GM19025 (cell line): Measurements from ENCODE around the gene UBL3.

Source experiments
- ATAC-seq: cut with Tn5 transposase; IDR thresholded peaks from one replicate; pipeline ENCODE4 v1.9.1; 2021; ENCODE audit warnings: mild to moderate bottlenecking, low read depth, moderate library complexity; ENCODE audit not compliant: unreplicated experiment

The UBL3 gene

DNA sequence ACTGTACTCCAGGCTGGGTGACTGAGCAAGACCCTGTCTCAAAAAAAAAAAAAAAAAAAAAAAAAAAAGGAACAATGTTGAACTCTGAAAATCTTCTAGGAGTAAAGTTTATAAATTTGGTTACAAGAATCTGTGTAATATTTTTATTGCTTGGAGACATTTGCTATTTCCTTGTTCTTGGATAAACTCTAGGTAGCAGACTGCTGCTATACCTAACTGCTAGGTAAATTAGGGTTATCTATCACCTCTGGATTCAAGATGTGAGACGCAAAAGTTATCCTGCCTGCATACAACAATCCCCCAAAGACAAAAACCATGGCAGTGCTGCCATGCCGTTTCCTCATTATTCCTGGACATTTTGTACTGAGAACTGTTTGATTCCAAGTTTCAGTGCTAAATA lies 33.7 kb downstream of the UBL3 start:
- no peak for ATAC-seq

DNA sequence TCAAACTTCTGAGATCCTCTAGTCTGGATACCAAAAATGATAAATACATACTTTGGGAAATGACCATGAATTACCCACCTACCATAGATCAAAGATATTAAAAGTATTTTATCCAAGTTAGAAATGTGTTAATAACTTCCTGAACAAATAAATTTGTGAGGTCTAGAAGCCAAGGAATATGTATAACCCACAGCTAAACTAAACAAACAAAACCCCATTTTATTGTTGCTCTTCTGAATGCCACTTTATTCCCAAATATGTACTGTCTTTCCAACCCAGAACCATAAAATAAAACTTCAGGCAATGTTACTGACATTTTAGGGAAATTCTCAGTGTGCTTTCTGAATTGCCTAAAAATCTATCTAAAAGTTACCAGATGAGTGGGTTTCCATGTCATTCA lies 35.1 kb downstream of the UBL3 start:
- ATAC-seq, result no peak

DNA sequence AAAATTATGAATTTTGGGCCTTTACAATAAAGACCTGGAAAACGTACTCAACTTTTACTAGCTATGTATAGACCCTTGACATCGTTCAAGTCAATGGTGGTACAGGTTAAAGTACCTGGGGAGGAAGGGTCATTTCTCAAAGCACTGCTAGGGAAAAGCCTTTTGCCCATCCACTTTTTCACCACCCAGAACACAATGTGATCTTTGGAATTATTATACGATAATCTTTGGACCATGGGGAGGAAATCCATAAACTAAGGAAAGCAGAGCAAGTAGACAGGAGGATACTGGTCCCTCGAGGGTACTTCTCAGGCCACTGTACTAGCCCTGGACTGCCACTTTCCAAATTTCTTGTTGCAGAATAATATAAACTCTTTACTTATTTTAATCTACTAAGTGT lies 39.5 kb downstream of the UBL3 start:
- no peak for ATAC-seq

DNA sequence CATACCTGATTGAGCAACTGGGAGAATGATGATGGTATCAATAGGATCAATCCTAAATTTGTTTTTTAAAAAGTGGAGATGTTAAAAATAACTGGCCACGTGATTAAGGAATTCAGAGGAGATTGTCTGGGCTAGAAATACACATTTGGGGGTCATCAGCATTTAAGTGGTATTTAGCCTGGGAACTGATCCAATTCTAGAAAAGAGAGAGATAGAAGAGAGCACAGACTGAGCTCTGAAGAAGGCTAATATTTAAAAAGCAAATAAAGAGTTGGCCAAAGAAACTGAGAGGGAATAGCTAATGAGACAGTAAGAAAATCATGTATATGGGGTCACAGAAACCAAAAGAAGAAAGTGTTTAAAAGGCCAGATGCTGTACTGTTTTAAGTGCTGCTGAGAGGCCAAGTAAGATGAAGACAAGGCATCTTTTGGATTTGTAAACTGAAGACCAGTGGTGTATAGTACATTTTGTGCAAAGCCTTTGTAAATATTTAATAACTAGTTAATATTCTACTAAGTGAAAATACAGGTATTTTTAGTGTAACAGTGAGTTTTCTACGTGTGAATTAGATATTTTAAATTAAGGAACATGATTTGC lies 40.2 kb downstream of the UBL3 start:
- no peak for ATAC-seq

DNA sequence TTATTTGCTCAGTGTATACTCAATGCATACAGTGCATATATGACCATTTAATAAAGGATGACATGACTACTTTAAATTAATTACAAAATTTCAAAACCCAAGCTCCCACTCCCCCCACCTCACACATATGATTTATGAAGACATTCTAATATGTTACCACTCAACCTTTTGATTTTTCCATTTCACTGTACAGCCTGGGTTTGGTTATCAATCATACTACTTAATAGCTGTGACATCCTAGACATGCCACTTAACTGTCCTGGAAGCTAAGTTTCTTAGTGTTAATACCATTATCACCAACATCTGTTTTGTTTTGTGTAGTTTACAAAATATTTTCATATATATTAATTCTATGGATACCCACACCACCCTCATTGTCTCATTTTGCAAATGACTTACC lies 42.2 kb downstream of the UBL3 start:
- no peak for ATAC-seq

DNA sequence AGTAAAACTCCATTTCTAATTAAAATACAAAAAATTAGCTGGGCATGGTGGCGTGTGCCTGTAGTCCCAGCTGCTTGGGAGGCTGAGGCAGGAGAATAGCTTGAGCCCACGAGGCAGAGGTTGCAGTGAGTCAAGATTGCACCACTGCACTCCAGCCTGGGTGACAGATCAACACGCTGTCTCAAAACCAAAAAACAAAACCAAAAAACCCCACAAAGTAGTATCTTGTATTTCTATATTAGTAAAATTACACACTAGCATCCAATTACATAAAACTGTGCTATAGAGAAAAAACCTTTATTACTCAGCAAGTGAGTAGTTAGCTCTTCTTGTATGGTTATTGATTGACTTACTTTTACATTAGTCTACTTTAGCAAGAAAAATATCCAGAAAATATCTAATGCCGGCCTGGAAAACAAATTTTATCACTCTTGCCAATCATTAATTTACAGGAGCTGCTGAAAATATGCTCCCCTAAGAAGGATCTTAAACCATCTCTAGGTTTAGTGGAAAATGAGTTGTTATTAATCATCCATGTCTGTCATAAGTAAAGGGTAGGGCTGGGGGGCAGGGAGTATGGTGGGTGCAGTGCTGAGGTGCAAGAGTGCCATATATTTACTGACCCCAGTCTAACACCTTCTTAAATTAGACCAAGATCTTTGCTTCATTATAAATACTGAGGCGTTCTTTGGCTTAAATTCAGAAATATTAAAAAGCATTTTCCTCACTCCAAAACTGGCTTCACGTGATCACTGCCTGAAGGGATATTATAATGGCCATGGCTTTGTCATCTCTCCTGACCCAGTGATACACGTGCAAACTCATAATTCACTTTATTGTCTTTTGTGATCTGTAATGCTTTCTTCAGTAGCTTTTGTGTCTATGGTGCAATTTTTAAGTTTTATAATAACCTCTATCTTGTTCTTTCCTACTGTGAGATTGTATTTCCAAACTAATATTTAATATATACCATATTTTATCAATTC lies 44.1 kb downstream of the UBL3 start:
- ATAC-seq, result no peak

DNA sequence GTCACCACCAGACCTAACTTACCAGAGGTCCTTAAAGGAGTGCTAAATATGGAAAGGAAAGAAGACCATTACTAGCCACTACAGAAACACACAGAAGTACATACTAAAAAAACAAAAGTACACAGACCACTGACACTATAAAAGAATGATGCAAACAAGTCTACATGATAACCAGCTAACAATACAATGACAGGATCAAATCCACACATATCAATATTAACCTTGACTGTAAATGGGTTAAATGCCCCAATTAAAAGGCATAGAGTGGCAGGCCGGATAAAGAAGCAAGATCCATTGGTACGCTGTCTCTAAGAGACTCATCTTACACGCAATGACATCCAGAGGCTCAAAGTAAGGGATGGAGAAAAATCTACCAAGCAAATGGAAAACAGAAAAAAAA lies 47.2 kb downstream of the UBL3 start:
- ATAC-seq, result no peak

DNA sequence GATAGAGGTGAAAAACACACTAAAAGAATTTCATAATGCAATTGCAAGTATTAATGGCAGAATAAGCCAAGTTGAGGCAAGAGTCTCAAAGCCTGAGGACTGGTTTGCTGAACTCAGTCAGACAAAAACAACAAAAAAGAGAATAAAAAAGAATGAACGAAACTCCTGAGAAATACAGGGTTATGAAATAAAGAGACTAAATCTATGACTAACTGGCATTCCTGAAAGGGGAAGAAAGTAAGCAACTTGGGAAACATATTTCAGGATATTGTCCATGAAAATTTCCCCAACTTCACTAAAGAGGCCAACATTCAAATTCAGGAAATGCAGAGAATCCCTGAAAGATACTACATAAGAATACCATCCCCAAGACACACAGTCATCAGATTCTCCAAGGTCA lies 47.8 kb downstream of the UBL3 start:
- no peak for ATAC-seq

DNA sequence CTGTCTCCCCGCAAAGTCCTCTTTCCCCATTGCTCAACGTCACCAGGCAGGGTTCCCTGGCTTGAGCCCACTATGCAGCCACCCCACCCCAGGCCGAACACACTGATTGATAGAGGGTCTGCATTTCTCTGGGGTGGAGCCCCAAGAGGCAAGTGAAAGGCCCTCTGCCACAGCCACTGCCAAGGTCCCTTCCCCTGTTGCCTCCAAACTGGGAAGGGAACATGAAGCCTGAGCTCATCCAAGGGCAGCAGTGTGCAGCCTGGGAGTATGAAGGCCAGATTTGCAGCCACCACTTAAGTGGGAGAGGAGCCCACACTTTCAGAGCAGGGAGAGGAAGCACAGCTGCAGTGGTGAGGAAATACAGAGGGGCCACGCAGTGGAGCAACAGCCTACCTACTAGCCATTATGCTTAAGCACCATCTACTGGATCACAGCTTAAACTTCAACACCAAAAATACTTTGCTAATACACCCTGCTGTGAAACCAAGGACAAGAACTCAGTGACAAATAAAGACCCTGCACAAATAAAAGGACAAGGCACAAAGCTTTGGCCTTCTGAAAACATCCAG lies 48.6 kb downstream of the UBL3 start:
- ATAC-seq, result no peak

DNA sequence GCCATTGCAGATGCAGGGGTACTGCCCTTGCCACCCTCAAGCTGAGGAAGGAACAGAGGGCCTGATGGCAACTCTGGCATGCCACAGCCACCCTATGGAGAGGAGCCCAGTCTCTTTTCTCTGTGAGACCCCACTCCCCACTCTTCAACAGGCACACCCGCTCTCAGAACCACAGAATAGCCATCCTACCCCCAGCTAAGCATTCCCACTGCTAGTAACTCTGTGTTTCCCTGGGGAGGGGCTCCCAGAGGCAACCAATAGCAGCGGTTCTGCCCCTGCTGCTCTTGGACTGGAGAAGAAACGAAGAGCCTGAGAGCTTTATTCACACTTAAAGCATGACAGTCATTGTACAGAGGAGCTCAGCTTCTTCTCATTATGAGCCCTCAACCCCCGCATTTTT lies 49.3 kb downstream of the UBL3 start:
- no peak for ATAC-seq

DNA sequence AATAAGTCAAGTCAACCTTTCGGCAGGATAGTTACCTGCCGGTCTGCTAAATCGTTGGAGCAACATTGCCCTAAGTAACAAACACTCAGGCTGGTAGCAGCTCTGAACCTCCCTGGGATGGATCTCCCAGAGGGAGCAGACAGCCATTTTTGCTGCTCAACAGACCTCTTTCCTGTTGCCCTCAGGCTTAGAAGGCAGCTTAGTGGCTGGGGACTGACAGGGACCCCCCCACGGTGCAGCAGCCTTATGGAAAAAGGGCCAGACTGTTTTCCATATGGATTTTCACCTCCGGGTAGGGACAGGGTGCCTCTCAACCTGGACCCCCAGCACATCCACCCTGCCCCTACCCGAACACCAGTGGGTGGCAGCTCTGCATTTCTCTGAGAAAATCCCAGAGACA lies 49.7 kb downstream of the UBL3 start:
- ATAC-seq, result no peak

DNA sequence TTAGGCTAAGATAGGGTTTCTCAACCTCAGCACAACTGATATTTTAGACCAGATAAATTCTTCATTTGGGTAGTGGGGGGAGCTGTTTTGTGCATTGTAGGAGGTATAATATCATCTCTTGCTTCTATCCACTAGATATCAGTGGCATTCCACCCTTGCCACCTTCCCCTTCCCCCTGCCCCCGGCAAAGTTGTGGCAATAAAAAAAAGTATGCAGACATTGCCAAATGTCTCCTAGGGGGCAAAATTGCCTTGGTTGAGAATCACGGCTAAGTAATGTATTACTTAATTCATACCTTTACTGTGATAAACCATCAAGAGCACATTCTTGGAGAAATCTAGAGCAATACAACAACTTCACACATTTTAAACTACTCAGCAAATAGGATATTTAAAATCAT lies 51.4 kb downstream of the UBL3 start:
- no peak for ATAC-seq

DNA sequence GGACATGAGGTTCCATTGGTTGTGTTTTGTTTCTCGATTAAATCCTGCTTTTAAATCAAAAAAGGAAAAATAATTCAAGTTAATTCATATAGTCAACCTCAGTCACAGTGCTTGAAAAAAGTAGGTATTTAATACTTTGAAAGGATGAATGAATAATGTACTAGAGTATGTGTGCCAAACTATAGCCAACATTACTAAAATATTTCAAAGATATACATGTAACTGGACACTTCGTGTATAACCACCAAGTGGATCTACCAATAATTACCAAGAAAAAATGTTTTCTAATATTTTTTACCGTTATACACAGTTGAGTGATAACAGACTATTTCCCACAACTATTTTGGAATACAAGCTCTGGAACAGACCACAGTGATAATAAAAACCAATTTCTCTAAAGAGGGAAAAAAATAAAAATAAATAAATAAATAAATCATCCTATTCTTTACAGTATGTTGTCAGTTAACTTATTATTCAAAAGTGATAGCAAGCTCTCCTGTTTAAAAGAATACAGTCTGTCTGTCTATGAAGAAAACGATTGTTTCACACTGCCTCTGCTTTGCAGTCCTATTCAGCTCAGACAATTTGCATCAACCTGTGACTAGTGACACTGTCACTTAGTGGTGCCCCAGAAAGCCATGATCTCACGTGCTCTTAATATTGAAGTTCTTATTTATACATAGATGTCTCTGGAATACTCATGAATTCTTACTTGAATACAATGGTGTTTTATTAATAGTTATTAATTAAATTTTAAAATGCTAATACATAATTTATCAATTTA lies 58.2 kb downstream of the UBL3 start:
- no peak for ATAC-seq

DNA sequence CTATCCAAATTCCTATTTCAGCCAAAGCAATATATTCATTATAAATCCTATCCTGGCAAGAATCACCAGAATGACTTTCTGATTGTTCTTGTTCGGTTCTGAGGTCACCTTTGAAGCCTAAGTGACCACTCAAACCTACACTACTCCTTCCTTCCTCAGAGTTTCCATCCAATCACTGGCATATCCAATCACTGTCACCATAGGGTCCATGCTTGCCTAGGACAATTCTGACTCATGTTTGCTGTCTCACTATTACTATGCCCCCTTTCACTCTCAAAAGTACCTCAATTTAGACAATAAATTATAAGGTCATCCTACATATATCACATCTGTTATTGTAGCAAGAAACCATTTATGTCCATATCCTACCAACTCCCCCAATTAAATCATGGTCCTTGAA lies 58.9 kb downstream of the UBL3 start:
- ATAC-seq, result no peak

DNA sequence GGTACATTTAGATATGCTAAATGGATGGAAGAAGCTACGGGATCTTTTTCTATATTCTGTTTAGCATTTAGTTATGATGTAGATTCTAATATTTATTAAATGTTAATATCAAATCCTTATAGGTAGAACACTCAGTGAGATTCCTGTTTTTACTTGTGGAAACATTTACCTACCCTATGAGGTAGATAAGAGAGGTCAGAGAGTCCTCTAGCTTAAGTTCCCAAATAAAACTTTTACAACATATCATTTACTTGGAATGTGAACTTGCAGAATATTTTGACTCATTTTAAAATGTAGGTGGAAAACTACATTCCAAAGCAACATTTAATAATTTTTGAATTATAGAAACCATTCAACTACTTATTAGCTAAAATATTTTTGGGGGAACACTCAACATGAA lies 63.7 kb downstream of the UBL3 start:
- ATAC-seq, result no peak

DNA sequence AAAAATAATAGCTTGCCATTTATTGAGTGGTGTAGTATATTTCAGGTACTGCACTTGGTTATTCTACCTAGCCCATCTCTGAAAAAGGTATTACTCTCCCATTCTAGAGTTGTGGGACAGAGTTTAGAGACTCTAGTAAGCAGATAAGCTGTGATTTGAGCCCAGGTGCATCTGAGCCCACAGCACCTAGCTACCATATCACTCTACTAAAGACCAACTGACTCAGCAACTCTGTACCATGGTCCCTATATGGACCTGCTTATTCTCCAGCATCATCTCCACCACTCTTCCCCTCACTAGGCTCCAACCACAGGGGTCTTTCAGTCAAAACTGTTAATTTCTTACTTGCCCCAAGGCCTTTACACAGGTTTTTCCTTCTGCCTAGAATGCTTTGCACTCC lies 64.4 kb downstream of the UBL3 start:
- no peak for ATAC-seq

DNA sequence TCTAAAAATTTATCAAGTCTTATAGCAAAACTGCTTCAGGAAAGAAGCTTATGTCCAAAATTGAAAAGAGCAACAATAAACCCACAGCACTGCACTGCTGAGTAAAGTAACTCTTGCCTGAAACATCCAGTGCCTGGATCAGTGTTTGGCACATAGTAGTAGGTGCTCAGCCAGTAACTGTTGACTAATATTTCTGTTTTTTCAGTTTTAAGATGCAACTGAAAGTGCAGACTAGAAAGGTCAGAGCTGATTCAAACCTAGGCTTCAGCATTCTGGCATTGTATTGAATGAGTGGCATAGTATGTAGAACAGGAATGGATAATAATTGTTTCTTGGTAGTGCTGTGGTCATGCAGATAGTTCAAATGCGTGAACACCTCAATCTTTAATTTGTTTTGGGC lies 67.6 kb downstream of the UBL3 start:
- ATAC-seq, result no peak

DNA sequence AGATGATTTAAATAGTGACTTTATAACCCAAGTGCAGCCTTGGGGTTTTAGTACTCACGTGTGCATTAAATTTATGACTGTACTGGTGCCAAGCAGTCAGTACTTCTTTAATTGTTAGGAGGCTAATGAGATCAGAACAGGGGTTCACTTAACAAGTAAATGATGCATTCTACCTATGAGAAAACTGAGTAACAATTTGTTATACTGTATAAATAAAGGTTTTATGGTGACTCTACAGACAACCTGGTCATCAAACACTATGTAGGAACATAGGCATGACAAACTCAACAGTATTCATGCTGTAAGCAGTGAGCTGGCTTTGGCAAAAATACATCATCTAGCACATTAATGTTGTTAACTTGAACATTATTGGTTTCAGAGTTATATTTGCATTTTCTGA lies 75.6 kb downstream of the UBL3 start:
- ATAC-seq, result no peak

DNA sequence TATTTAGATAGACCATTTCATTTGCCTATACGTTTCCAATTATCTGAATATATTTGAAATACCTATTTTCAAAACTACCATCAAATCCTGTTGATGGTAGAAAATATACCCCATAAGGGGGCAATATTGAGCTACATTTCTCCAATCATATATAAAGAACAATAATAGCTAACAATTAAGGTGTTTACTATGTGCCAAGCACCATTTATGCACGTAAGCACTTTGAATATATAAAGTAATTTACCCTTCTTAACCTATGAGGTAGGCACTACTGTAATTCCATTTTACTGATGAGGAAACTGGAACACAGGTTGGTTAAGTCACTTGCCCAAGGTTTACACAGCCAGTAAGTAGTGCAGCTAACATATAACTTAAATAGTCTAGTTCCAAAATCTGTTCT lies 79.2 kb downstream of the UBL3 start:
- ATAC-seq, result no peak

DNA sequence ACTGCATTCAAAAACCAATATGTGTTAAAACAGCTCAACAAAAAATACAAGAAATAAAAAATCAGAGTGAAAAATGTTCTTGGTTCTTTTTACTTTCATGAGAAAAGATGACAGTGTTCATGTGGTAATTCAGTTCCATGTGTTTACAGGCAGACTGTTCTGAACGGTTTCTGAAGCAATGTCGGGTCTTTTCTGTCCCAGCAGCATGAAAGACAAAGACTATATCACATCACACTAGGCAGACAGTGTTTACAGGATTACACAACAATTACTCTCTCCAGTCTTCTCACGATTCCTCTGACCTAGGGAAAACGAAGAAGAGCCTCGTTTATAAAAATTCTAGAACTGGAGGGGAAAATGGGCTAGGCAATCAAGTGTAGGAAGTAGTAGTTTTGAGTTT lies 83.4 kb downstream of the UBL3 start:
- ATAC-seq, result no peak
